Fibroblast of the aortic adventitia (primary cell): ENCODE measurements around the gene PCSK4. TPM values are rescaled to one million over a fixed set of nuclear protein-coding genes. Genes with fewer than 3 reads are reported as not detected.

Experiments used
- DNase-seq: peaks from one replicate; pipeline ENCODE4 v3.0.0-alpha.2; 2010; ENCODE audit warnings: low read depth
- H3K4me3 ChIP-seq: 2 replicates; pipeline ENCODE4 v1.5.1; 2011; ENCODE audit warnings: low read depth, mild to moderate bottlenecking, control low read depth, low read length, moderate library complexity
- total RNA-seq: library from RNA; depleted of rRNA; stranded (reverse); fragments of >200 nt; gene quantifications from 2 replicates; pipeline ENCODE4 v1.2.3, GENCODE V29; 2012; ENCODE audit warnings: low replicate concordance
- TF ChIP-seq, protein P1 (sequence below): IDR thresholded peaks from 2 replicates; pipeline ENCODE4 v1.5.1; 2011; ENCODE audit warnings: mild to moderate bottlenecking, low read length, control low read depth, inconsistent platforms; ENCODE audit not compliant: insufficient read depth

The PCSK4 gene
- total RNA-seq, 1 donor, result 2.2 TPM

DNA sequence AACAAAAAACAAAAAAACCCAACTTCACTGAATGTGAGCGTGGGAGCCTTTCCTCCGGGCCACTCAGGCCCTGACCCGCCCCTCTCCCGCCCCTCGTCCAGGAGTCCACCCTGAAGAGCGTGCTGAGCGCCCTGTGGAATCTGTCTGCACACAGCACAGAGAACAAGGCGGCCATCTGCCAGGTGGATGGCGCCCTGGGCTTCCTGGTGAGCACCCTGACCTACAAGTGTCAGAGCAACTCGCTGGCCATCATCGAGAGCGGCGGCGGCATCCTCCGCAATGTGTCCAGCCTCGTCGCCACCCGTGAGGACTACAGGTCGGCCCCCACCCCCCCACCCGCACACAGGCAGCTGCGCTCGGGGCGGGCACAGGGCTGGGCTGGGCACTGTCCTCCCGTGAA, 28.3 kb downstream of the PCSK4 start:
- H3K4me3 ChIP-seq, result no peak overlapping the region
- no peak for DNase-seq
- TF ChIP-seq, protein P1, sequence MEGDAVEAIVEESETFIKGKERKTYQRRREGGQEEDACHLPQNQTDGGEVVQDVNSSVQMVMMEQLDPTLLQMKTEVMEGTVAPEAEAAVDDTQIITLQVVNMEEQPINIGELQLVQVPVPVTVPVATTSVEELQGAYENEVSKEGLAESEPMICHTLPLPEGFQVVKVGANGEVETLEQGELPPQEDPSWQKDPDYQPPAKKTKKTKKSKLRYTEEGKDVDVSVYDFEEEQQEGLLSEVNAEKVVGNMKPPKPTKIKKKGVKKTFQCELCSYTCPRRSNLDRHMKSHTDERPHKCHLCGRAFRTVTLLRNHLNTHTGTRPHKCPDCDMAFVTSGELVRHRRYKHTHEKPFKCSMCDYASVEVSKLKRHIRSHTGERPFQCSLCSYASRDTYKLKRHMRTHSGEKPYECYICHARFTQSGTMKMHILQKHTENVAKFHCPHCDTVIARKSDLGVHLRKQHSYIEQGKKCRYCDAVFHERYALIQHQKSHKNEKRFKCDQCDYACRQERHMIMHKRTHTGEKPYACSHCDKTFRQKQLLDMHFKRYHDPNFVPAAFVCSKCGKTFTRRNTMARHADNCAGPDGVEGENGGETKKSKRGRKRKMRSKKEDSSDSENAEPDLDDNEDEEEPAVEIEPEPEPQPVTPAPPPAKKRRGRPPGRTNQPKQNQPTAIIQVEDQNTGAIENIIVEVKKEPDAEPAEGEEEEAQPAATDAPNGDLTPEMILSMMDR, result no peak

DNA sequence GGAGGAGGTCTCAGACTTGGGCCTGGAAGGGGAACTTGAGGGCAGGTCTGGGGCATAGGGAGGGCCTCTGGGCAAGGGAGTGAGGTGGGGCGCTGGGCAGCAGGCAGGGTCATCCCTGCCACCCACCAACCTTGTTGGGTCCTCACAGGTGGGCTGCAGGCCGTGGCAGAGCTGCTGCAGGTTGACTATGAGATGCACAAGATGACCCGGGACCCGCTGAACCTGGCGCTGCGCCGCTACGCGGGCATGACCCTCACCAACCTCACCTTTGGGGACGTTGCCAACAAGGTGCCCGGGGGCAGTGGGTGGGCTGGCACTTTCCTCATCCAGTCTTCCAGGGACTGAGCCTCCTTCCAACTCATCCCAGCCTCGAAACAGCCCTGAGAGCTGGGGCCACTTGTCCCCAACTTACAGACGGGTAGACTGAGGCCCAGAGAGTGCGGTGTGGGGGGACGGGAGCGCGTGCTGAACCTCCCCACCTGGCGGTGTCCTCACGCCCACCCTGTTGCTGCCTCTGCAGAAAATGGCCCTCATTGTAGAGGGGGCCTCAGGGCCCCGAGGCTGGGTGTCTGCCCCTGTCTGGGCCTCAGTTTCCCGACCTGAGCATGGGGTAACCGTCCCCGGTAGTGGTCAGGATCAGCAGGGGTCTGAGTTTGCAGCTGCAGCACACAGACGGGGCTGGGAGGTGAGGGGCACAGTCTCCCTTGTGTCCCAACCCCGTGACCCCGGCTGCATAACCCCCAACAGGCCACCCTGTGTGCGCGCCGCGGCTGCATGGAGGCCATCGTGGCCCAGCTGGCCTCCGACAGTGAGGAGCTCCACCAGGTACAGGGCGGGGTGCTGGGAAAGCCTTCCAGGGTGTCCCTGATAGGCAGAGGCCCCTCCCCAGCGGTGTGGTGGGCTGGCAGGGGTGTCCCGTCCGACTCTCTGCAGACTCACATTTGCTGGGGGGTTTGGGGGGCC, 29.8 kb downstream of the PCSK4 start:
- TF ChIP-seq, protein P1, result no peak
- H3K4me3 ChIP-seq, result no peak overlapping the region
- no peak for DNase-seq

DNA sequence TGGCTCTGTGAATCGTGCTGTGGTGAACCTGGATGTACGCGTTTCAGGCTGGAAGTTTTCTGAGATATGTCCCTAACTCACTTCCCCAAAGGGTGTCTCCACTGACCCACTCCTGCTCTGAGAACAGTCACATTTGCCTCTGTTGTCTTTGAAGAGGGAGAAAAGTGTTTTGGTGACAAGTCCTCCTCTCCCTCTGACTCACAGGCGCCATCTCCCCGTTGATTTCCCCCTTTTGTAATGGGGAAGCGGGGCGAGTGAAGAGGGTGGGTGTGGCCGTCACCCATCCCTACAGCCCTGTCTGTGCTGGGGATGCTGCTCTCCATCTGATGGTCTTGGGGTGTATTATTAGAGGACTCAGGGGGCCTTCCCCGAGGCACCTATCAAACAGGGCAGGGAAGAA, 30.7 kb downstream of the PCSK4 start:
- no peak overlapping the region for H3K4me3 ChIP-seq
- TF ChIP-seq, protein P1, result no peak
- DNase-seq, result no peak

DNA sequence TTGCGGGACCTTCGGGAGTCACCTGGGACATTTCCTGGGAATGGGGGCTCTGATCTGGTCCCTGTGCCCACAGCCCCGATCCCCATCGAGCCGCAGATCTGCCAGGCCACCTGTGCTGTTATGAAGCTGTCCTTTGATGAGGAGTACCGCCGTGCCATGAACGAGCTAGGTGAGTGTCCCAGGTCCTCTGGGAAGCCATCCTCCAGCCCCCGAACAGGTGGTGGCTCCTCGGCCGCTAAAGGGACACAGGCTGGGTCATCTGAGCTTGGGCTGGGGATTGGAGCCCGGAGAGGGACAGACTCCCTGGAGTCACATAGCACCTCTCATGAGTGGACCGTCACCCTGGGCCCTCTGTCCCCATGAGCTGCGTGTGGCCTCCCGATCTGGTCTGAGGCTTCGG, 32.3 kb downstream of the PCSK4 start:
- DNase-seq, result no peak
- TF ChIP-seq, protein P1, result no peak
- no peak overlapping the region for H3K4me3 ChIP-seq

- no peak overlapping the region for H3K4me3 ChIP-seq
- TF ChIP-seq, protein P1, result no peak
- DNase-seq, result no peak
Observed at GRCh38 chr19:1457031-1457739, 33.0 kb downstream of the PCSK4 start.

DNA sequence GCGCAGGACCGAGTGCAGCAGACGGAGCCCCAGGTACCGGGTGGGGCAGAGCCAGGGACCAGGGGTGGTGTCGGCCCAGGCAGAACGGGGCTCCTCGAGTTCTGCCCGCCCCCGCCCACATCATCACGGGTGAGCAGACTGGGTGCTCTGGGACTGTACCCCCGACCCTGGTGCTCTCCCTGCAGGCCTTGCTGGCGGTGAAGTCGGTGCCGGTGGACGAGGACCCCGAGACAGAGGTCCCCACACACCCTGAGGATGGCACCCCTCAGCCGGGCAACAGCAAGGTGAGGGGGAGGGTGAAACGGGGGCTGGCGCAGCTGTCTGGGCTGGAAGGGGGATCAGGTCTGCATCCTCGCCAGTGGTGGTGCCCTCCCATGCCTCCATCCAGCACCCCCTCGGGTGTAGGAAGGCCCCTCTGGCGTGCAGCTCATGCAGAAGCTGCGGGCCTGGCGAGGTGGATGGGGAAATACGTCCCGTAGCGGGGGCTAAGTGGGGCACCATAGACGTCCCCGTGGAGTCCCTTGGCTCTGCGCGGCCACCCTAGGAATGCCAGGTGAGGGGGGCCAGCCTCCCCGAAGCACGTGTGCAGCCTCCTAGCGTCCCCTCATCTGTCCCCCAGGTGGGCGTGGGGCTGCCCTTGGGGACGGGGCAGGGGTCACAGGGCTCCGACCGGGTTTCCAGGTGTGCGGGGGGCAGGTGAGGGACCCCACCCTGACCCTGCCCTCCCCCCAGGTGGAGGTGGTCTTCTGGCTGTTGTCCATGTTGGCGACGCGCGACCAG, 33.8 kb downstream of the PCSK4 start:
- TF ChIP-seq, protein P1, result no peak
- H3K4me3 ChIP-seq, result no peak overlapping the region
- DNase-seq, result no peak
